HL-60/S4 (cell line): ENCODE measurements around the gene TBL1X.

Experiments
- in situ Hi-C: fragments of 300-500 bp; cut with MboI; formaldehyde crosslinking; loops from 2 replicates; pipeline ENCODE4 v1.14.3; 2022; ENCODE audit warnings: low sequenced_read_pairs

Gene TBL1X

DNA sequence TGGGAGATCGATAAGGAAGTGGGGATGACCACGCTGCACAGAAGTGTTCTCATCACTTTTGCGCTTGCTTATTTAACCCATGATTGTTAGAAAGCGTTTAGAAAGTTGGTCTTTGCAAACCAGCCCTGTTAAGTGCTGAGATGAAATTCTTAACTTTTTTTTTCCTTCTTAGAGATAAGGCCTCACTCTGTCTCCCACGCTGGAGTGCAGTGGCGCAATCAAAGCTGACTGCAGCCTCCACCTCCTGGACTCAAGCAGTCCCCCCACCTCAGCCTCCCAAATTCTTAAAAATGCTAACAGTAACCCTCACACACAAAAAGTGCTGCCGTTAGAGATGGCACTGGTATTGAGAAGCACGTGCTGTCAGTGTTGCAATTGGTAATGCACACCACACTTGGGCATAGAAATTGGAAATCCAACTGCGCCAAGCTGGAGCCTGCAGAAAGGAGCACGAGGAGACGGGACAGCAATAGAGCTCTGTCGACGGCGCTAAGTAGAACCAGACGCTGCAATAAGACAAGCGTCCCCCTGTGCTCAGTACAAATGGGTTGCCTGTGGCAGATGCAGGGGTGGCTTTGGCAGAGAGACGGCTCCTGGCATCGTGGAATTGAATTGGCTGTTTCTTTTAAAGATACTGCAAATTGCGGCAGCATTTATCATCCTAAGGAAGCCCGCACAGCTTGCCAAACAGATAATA lies 113.4 kb downstream of the TBL1X start:
- in situ Hi-C loops = no loop called here

DNA sequence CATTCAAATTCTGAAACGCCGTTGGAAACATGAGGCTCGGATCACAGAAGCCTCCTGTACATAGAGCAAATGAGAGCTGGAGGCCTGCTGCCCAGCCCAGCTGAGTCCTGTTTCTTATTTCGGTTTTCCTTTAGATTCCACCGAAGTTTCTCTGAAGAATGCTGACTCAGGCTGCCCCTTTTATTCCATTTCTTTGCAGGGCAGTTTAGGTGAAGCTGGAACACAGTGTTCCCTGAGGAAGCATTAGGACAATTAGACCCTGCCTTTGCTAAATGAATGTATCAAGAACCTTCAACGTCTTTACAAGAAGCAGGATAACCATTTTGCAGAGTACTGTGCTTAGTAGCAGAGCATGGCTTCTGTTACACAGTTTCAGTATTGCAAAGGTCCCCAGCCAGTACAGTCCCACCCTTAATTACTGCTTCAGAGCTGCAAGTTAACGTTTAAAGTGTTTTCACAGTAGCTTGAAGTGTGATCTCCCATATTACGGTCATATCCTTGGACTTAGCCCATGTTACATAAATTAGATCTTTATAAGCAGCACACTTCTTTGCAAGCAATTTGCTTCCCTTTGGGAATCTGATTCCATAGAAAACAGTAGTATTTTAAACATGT lies 117.0 kb downstream of the TBL1X start:
- in situ Hi-C loops = no loop called here

DNA sequence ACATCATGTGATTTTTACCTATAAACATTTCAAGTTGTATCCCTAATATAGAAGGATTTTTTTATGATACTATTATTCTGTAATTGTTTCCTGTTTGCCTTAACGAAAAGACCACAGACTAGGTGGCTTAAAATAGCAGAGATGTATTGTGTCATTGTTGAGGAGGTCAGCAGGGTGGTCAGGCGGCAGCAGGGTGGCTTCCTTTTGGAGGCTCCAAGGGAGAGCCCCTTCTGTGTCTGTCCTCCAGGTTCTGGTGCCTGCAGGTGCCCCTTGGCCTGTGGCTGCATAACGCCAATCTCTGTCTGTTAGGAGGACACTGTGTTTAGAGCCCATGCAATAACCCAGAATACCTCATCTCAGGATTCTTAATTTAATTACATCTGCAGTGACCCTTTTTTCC lies 118.1 kb downstream of the TBL1X start:
- in situ Hi-C loops = no loop called here

GRCh38 chrX:9586992-9587392 lies 122.1 kb downstream of the TBL1X start:
- in situ Hi-C loops = no loop called here

GRCh38 chrX:9587642-9588041 lies 122.8 kb downstream of the TBL1X start:
- in situ Hi-C loops = no loop called here

DNA sequence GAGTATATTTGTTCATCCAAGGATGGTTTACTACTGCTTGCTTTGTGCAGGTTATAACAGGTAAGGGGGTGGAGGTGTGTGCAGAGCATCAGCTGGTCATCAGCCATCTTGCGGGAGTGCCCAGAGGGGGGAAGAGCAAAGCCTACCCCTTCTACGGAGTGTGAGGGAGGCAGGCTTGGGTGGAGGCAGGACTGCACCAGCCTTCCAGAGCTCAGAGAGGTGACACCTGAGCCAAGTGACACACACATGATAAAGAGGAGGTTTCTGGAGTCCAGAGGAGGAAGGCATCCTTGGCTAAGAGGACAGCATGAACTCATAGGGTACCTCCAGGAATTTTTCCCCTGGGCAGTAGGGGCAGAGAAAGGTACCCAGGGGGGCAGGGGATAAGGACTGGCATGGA lies 126.6 kb downstream of the TBL1X start:
- in situ Hi-C loops = no loop called here

DNA sequence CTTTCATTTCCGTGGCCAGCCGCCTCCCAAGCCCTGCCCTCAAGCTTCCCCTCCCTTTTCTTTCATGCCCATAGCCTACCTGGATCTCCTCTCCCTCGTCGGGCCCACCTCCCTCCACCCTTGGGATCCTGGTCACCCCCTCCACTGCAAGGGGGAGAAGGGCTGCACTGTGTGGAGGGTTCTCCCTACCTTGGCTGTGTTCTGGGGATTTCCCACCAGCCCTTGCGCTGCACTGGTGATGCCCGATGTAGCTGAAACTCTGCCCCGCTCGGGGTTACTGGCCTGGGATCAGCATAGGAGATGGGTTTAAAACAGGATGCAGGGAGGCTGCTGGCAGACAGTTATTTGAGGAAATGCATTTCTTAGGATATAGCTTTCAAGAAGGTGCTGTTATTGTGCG lies 128.9 kb downstream of the TBL1X start:
- in situ Hi-C loops = no loop called here

GRCh38 chrX:9595174-9595573 lies 130.3 kb downstream of the TBL1X start:
- in situ Hi-C loops = no loop called here

DNA sequence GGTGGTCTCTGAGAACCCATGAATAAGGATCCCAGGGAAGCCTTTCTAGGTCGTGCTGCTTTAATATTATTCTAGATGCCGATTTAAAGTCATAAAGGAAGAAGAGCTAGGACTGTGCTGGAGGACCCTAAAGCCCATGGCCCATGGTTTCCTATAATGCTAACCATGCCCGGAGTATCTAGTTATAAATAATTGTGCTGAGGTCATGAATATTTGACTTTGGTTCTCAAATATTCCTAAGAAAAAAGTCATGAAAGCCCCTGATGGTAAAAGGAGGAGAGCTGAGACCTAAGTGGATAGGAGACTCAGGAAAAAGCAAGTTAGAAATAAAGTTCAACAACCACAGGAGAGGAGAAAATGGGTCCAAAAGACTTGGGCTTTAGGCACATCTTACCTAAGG lies 132.0 kb downstream of the TBL1X start:
- in situ Hi-C loops = no loop called here

DNA sequence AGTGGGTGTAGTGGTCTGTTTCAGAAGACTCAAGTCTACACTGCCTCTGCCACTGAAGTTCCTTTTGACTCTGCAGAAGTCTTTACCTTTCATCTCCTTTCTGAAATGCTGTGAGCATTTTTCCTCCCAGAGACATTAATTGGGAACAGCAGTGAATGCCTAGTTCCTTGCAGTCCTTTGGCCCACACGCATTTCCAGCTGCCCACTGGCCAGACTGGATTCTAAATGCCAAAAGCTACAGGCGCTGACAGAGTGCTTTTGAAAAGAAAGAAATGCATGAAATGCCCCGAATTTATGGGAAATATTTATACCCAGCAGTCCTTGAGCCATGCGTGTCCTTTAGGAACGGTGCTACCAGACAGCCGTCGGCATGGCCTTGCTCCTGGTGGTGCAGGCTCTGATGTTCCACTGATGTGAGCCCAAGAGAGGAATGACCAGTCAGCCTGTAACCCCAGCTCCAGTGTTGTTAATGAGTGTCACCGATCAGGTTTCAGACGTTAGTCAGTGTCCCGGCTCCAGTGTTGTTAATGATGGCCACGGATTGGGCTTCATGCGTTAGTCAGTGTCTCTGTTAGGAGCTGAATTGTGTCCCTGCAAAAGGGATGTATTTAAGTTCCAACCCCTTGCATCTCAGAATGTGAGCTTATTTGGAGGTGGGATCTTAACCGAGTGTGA lies 132.6 kb downstream of the TBL1X start:
- in situ Hi-C loops = no loop called here

DNA sequence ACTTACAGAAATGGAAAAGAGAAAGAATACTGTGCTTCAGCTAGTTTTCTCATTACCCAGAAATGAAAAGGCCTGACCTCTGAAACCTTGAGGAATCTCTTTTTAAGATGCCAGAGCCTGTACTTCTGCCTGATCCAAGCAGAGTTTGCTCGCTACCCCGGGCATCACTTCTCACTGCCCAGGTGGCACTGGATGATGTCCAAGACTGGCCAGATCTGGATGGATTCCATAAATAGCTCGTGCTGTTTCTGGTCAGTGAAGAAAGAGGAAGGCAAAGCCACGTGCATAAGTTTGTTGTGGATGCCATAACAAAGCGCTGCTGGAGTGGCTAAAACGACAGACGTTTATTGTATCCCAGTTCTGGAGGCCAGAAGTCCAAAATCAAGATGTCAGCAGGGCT lies 133.5 kb downstream of the TBL1X start:
- in situ Hi-C loops = no loop called here

GRCh38 chrX:9604111-9604907 lies 139.5 kb downstream of the TBL1X start:
- in situ Hi-C loops = no loop called here

- in situ Hi-C loops = no loop called here
Measured at GRCh38 chrX:9604908-9605306, 140.0 kb downstream of the TBL1X start.

DNA sequence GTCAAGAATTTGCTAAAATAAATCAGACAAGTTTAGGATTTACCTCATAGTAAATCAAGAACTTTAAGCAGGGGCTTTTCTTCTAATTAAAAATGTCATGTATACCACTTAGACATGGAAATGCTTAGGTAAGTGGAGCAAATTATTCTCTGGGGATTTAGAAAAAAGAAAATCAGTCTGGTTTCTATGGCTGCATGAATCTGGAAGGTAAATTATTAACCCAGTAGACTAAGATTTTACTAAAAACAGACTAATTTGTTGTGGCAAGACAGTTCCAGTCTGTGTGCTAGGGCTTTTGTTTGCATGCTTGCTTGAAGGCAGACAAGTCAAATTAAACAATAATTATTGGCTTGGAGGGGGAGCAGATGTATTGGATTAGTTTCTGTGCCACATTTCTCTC lies 140.6 kb downstream of the TBL1X start:
- in situ Hi-C loops = no loop called here

DNA sequence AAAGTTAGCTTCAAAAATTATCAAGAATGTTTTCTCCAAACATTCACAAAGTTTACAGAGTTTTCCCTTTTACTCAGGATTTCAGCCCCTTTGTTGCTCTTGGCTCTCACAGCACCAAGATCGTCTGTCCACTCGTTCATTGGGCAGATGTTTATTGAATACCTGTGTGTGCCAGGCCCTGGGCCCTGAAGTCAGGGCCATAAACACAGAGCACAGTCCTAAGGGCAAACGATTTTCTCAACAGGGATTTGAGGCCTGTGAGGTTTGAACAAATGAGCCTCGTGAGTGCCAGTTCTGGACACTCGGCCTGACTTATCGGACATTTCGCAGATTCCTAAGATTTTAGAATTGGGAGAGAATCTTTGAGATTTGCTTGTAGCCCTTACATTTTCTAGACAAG lies 142.1 kb downstream of the TBL1X start:
- in situ Hi-C loops = no loop called here

- in situ Hi-C loops = no loop called here
Measured at GRCh38 chrX:9609499-9609898, 144.6 kb downstream of the TBL1X start.

GRCh38 chrX:9609987-9610386 lies 145.1 kb downstream of the TBL1X start:
- in situ Hi-C loops = no loop called here

DNA sequence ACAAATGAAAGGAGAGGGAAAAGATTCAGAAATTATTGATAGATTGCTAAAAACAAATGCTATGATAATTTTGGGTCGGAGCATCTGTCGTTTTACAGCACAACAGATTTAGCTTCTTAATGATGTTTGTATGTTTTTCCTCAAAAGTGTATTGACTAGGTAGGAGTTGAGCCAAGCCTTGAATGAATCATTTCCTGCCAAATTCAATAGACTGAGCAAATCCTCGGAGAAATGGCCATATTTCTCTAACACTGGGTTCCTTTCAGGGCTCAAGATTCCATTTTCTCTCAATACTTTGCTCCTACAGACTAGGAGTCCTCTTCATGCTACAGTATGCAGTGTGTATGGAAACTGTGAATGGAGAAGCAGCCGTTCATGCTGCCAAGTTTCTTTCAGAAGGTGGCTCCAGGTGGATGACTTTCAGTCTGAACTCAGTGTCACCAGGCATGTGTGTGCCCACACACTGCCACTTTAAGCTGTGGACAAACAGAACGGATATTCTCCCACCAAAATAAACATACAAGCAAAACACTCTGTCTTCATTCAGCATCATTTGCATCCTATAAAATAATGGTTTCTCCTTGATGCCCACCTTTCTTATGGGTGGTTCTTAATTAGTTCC lies 146.0 kb downstream of the TBL1X start:
- in situ Hi-C loops = no loop called here

- in situ Hi-C loops = no loop called here
Measured at GRCh38 chrX:9611436-9612145, 146.7 kb downstream of the TBL1X start.

- in situ Hi-C loops = no loop called here
Measured at GRCh38 chrX:9612146-9612505, 147.3 kb downstream of the TBL1X start.

DNA sequence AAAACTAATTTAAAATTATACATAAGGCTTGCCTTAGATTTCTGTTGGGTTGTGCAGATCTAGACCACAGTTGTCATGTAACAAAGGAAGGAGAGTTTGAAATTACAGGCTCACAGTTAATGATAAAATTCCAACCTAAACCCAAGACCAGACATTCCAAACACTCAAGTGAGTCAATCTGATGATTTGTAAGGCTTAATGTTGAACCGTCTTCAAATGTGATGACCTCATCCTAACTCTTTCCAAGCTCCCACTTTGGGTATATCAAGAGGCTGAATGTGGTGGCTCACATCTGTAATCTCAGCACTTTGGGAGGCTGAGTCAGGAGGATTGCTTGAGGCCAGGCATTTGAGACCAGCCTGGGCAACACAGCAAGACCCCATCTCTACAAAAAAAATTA lies 149.2 kb downstream of the TBL1X start:
- in situ Hi-C loops = no loop called here
